Measurements from ENCODE around the gene TPCN1.

TPCN1 gene

DNA sequence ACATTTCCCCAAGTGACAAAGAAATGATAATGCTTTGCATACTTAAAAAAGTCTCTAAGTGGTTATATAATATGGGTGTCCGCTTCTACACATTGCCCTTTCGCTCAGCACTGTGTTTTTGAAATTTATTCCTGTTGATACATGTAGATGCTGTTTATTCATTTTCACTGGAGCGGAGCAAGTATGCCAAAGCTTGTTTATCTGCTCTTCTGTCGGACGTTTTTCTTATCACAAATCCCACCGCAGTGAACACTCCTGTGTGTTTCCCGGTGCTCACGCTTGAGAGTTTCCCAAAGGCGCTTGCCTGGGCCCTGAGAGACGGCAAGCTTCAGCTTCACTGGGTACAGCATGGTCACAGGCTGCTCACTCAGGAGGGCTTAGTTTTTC is 50.2 kb downstream of the TPCN1 start:
- TF ChIP-seq ZFP69B (tag by site-specific recombination; IDR thresholded peaks at IDR 0.05) = no peak
- no peak for TF ChIP-seq ZNF24 (tag by site-specific recombination; IDR thresholded peaks at IDR 0.05)
- TF ChIP-seq ZNF391 (tag by site-specific recombination; IDR thresholded peaks at IDR 0.05; ENCODE audit: borderline replicate concordance, low read depth) = no peak
- TF ChIP-seq ZNF707 (tag by site-specific recombination; IDR thresholded peaks at IDR 0.05) = no peak
- TF ChIP-seq, protein P1, sequence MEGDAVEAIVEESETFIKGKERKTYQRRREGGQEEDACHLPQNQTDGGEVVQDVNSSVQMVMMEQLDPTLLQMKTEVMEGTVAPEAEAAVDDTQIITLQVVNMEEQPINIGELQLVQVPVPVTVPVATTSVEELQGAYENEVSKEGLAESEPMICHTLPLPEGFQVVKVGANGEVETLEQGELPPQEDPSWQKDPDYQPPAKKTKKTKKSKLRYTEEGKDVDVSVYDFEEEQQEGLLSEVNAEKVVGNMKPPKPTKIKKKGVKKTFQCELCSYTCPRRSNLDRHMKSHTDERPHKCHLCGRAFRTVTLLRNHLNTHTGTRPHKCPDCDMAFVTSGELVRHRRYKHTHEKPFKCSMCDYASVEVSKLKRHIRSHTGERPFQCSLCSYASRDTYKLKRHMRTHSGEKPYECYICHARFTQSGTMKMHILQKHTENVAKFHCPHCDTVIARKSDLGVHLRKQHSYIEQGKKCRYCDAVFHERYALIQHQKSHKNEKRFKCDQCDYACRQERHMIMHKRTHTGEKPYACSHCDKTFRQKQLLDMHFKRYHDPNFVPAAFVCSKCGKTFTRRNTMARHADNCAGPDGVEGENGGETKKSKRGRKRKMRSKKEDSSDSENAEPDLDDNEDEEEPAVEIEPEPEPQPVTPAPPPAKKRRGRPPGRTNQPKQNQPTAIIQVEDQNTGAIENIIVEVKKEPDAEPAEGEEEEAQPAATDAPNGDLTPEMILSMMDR (tag by site-specific recombination; IDR thresholded peaks at IDR 0.05) = no peak
- TF ChIP-seq ZNF324 (tag by site-specific recombination; IDR thresholded peaks at IDR 0.05) = no peak
- no peak for TF ChIP-seq KLF9 (tag by site-specific recombination; IDR thresholded peaks at IDR 0.05; ENCODE audit: low read depth)
- TF ChIP-seq OSR2 (tag by site-specific recombination; IDR thresholded peaks at IDR 0.05) = no peak
- TF ChIP-seq BCL11B (tag by site-specific recombination; IDR thresholded peaks at IDR 0.05; ENCODE audit: low read depth) = no peak
- TF ChIP-seq ZNF37A (tag by site-specific recombination; IDR thresholded peaks at IDR 0.05) = no peak
- TF ChIP-seq SETDB1 (IDR thresholded peaks at IDR 0.05; ENCODE audit: insufficient read length, low read length) = no peak
- TF ChIP-seq ZXDB (tag by site-specific recombination; IDR thresholded peaks at IDR 0.05) = no peak
- TF ChIP-seq, protein P2, sequence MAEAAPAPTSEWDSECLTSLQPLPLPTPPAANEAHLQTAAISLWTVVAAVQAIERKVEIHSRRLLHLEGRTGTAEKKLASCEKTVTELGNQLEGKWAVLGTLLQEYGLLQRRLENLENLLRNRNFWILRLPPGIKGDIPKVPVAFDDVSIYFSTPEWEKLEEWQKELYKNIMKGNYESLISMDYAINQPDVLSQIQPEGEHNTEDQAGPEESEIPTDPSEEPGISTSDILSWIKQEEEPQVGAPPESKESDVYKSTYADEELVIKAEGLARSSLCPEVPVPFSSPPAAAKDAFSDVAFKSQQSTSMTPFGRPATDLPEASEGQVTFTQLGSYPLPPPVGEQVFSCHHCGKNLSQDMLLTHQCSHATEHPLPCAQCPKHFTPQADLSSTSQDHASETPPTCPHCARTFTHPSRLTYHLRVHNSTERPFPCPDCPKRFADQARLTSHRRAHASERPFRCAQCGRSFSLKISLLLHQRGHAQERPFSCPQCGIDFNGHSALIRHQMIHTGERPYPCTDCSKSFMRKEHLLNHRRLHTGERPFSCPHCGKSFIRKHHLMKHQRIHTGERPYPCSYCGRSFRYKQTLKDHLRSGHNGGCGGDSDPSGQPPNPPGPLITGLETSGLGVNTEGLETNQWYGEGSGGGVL (tag by site-specific recombination; IDR thresholded peaks at IDR 0.05) = no peak
- TF ChIP-seq, protein P3, sequence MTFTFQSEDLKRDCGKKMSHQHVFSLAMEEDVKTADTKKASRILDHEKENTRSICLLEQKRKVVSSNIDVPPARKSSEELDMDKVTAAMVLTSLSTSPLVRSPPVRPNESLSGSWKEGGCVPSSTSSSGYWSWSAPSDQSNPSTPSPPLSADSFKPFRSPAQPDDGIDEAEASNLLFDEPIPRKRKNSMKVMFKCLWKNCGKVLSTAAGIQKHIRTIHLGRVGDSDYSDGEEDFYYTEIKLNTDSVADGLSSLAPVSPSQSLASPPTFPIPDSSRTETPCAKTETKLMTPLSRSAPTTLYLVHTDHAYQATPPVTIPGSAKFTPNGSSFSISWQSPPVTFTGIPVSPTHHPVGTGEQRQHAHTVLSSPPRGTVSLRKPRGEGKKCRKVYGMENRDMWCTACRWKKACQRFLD (tag by site-specific recombination; IDR thresholded peaks at IDR 0.05) = no peak
- no peak for TF ChIP-seq ZNF157 (tag by site-specific recombination; IDR thresholded peaks at IDR 0.05)
- TF ChIP-seq ZNF202 (tag by site-specific recombination; IDR thresholded peaks at IDR 0.05; ENCODE audit: borderline replicate concordance) = no peak
- no peak for TF ChIP-seq ZNF404 (tag by site-specific recombination; IDR thresholded peaks at IDR 0.05)
- no peak for TF ChIP-seq ZNF23 (tag by site-specific recombination; IDR thresholded peaks at IDR 0.05; ENCODE audit: borderline replicate concordance)
- ChIA-PET CTCF (no interaction called here), POLR2A (no interaction called here)
- H3K27ac ChIP-seq (ENCODE audit: extremely low read depth, low read depth, low read length) = no peak overlapping the region
- H3K36me3 ChIP-seq (ENCODE audit: control insufficient read depth in 2 of 2, insufficient read depth in 1 of 2, low read length in 2 of 2) = peaks cover 0 to 16% of the 10 kb centered on the region in 2 experiments; a peak in 1 of 3 replicates
- no peaks in the 10 kb centered on the region for H3K9me3 ChIP-seq (ENCODE audit: control insufficient read depth, insufficient read depth, low read depth, low read length)
- H3K4me3 ChIP-seq (ENCODE audit: low read depth, low read length) = no peak overlapping the region
- no peaks in the 10 kb centered on the region for H3K4me1 ChIP-seq (ENCODE audit: control insufficient read depth, insufficient read depth, low read length)

DNA sequence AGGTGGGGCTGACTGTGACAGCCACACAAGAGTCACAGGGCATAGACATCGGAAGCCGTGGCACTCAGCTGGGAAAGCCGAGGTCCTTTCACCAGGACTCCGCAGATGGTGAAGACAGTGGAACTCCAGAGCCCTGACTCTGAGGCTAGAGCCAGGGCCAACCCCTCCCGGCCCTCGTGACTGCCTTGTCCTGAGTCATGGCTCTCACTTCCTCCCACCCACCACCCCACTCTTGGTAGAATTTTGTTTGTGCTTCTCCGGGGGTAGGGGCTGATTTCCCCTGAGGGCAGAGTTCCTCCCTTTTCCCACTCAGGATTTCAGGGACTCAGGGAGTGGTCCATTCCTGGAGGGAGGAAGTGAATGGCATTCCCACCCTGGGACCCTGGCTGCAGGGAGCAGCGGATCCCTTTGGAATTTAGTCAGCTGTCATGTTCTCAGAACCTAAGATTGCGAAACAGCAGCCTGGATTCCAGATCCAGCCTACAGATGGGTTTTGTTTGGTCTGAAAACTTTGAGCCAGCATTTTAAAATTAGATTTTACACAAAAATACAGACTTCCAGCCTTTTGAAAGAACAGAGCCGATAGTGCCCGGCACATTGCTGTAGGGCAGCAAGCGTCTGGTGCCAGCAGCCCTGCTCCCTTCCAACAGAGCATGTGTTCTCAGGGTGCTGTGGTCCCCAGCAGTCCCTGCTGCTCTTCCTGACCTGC is 50.7 kb downstream of the TPCN1 start:
- no peaks in the 10 kb centered on the region for H3K4me1 ChIP-seq (ENCODE audit: control insufficient read depth, insufficient read depth, low read length)
- ChIA-PET POLR2A (no interaction called here), CTCF (no interaction called here)
- H3K27ac ChIP-seq (ENCODE audit: extremely low read depth, low read depth, low read length) = no peak overlapping the region
- H3K36me3 ChIP-seq (ENCODE audit: control insufficient read depth in 2 of 2, insufficient read depth in 1 of 2, low read length in 2 of 2) = peaks cover 0 to 14% of the 10 kb centered on the region in 2 experiments; a peak in 1 of 3 replicates
- no peaks in the 10 kb centered on the region for H3K9me3 ChIP-seq (ENCODE audit: control insufficient read depth, insufficient read depth, low read depth, low read length)
- H3K4me3 ChIP-seq (ENCODE audit: low read depth, low read length) = no peak overlapping the region
- TF ChIP-seq ZNF354C (tag by site-specific recombination; IDR thresholded peaks at IDR 0.05; ENCODE audit: borderline replicate concordance, low read depth) (no peak), ZNF596 (tag by site-specific recombination; IDR thresholded peaks at IDR 0.05) (no peak), ZSCAN23 (tag by site-specific recombination; IDR thresholded peaks at IDR 0.05) (no peak), ZNF239 (tag by site-specific recombination; IDR thresholded peaks at IDR 0.05) (no peak), ZNF155 (tag by site-specific recombination; IDR thresholded peaks at IDR 0.05) (no peak), ZNF391 (tag by site-specific recombination; IDR thresholded peaks at IDR 0.05; ENCODE audit: borderline replicate concordance, low read depth) (no peak), ZNF558 (tag by site-specific recombination; IDR thresholded peaks at IDR 0.05) (no peak), ZXDB (tag by site-specific recombination; IDR thresholded peaks at IDR 0.05) (no peak), ZNF837 (tag by site-specific recombination; IDR thresholded peaks at IDR 0.05) (no peak), EGR2 (tag by site-specific recombination; IDR thresholded peaks at IDR 0.05; ENCODE audit: low read depth) (peak; percentile 86), ZNF529 (tag by site-specific recombination; IDR thresholded peaks at IDR 0.05; ENCODE audit: insufficient replicate concordance) (no peak), ZNF785 (tag by site-specific recombination; IDR thresholded peaks at IDR 0.05) (no peak), ZNF274 (IDR thresholded peaks at IDR 0.05; ENCODE audit: low read length) (no peak), ZNF274 (tag by site-specific recombination; IDR thresholded peaks at IDR 0.05; ENCODE audit: borderline replicate concordance) (no peak), MYNN (tag by site-specific recombination; IDR thresholded peaks at IDR 0.05; ENCODE audit: borderline replicate concordance) (no peak), SETDB1 (IDR thresholded peaks at IDR 0.05; ENCODE audit: insufficient read length, low read length) (no peak), ZFHX2 (tag by site-specific recombination; conservative IDR thresholded peaks at IDR 0.05) (peak; percentile 85), ZNF830 (tag by site-specific recombination; IDR thresholded peaks at IDR 0.05; ENCODE audit: low read depth) (no peak)

Measured in HEK293 (cell line).